WTC11 (cell line): ENCODE data around the gene QSOX2. TPM values are rescaled to one million over a fixed set of nuclear protein-coding genes. Genes with fewer than 3 reads are reported as not detected.

Experiments used
- ATAC-seq: fragments of 200-7000 bp; cut with Tn5 transposase; 2 replicates; pipeline ENCODE4 v1.10.0; 2021; ENCODE audit warnings: mild to moderate bottlenecking, moderate library complexity
- CTCF ChIA-PET: fragments of 300-600 bp; sonication (Branson Sonifier 250); formaldehyde crosslinking; loops from one replicate; lab custom pipeline; 2021; ENCODE audit warnings: antibody characterized with exemption; lab: Charles Lee
- POLR2A ChIA-PET: fragments of 350-600 bp; sonication (Branson Sonifier 250); formaldehyde crosslinking; loops from one replicate; lab custom pipeline; 2021; ENCODE audit warnings: antibody characterized with exemption; lab: Charles Lee
- DNase-seq: peaks from one replicate; pipeline ENCODE4 v3.0.0; 2021; ENCODE audit warnings: low spot score
- H3K27ac Mint-ChIP-seq: 2 replicates; pipeline ENCODE4 v1.8.0; 2021; ENCODE audit warnings: mixed read lengths
- H3K27me3 Mint-ChIP-seq: 2 replicates; pipeline ENCODE4 v1.8.0; 2021; ENCODE audit warnings: low read depth, mild to moderate bottlenecking, moderate library complexity, mixed read lengths
- H3K36me3 Mint-ChIP-seq: 2 replicates; pipeline ENCODE4 v1.8.0; 2021; ENCODE audit warnings: mixed read lengths
- H3K4me1 Mint-ChIP-seq: 2 replicates; pipeline ENCODE4 v1.8.0; 2022; ENCODE audit warnings: mixed read lengths
- H3K4me3 Mint-ChIP-seq: 2 replicates; pipeline ENCODE4 v1.8.0; 2021; ENCODE audit warnings: mild to moderate bottlenecking, moderate library complexity, mixed read lengths
- H3K9me3 Mint-ChIP-seq: 2 replicates; pipeline ENCODE4 v1.8.0; 2021; ENCODE audit warnings: mixed read lengths
- ESRRA ChIP-seq: sonication (generic); formaldehyde crosslinking; IDR thresholded peaks from 2 replicates; pipeline ENCODE4 v1.8.1; 2022; ENCODE audit warnings: mild to moderate bottlenecking, missing genetic modification reagents, borderline replicate concordance
- ETV6 ChIP-seq: sonication (generic); formaldehyde crosslinking; IDR thresholded peaks from 2 replicates; pipeline ENCODE4 v1.8.1; 2022; ENCODE audit warnings: mild to moderate bottlenecking, missing genetic modification reagents
- GTF2I ChIP-seq: fragments of 250-450 bp; sonication (Bioruptor Pico); conservative IDR thresholded peaks from 2 replicates; pipeline ENCODE4 v1.4.0; 2021; ENCODE audit warnings: mild to moderate bottlenecking
- JUN ChIP-seq: sonication (generic); formaldehyde crosslinking; IDR thresholded peaks from 2 replicates; pipeline ENCODE4 v1.8.0; 2023; ENCODE audit warnings: mild to moderate bottlenecking, missing genetic modification reagents
- NFATC4 ChIP-seq: fragments of 250-450 bp; sonication (Bioruptor Pico); IDR thresholded peaks from 2 replicates; pipeline ENCODE4 v1.9.0; 2021; ENCODE audit warnings: mild to moderate bottlenecking
- OVOL2 ChIP-seq: fragments of 250-450 bp; sonication (Bioruptor Pico); IDR thresholded peaks from 2 replicates; pipeline ENCODE4 v1.9.0; 2021; ENCODE audit warnings: mild to moderate bottlenecking, borderline replicate concordance
- PRRX2 ChIP-seq: fragments of 250-450 bp; sonication (Bioruptor Pico); IDR thresholded peaks from 2 replicates; pipeline ENCODE4 v1.8.0; 2021; ENCODE audit warnings: mild to moderate bottlenecking
- SOX15 ChIP-seq: fragments of 250-450 bp; sonication (Bioruptor Pico); IDR thresholded peaks from 2 replicates; pipeline ENCODE4 v1.9.0; 2021; ENCODE audit warnings: mild to moderate bottlenecking
- TP53 ChIP-seq: sonication (generic); formaldehyde crosslinking; IDR thresholded peaks from 2 replicates; pipeline ENCODE4 v1.8.1; 2023; ENCODE audit warnings: mild to moderate bottlenecking, missing genetic modification reagents
- ZNF121 ChIP-seq: sonication (generic); formaldehyde crosslinking; IDR thresholded peaks from 2 replicates; pipeline ENCODE4 v1.8.0; 2023; ENCODE audit warnings: missing genetic modification reagents
- ZNF232 ChIP-seq: sonication (generic); formaldehyde crosslinking; IDR thresholded peaks from 2 replicates; pipeline ENCODE4 v1.8.0; 2022; ENCODE audit warnings: mild to moderate bottlenecking, missing genetic modification reagents
- ZNF396 ChIP-seq: fragments of 250-450 bp; sonication (Bioruptor Pico); IDR thresholded peaks from 2 replicates; pipeline ENCODE4 v1.8.0; 2021; ENCODE audit warnings: mild to moderate bottlenecking, moderate library complexity, borderline replicate concordance
- ZNF416 ChIP-seq: fragments of 250-450 bp; sonication (Bioruptor Pico); IDR thresholded peaks from 2 replicates; pipeline ENCODE4 v1.9.0; 2021; ENCODE audit warnings: mild to moderate bottlenecking, inconsistent platforms
- ZNF423 ChIP-seq: fragments of 250-450 bp; sonication (Bioruptor Pico); IDR thresholded peaks from 2 replicates; pipeline ENCODE4 v2.1.2; 2022; ENCODE audit warnings: mild to moderate bottlenecking, moderate library complexity
- total RNA-seq: library from RNA; stranded (reverse); gene quantifications from 3 replicates; pipeline ENCODE4 v1.2.3, GENCODE V29; 2021
- TF ChIP-seq, protein P1 (sequence below): sonication (generic); formaldehyde crosslinking; IDR thresholded peaks from 2 replicates; pipeline ENCODE4 v1.8.0; 2022; ENCODE audit warnings: missing genetic modification reagents
- TF ChIP-seq, protein P2 (sequence below): fragments of 200-600 bp; IDR thresholded peaks from 2 replicates; pipeline ENCODE4 v1.8.0; 2022; ENCODE audit warnings: antibody characterized with exemption
- TF ChIP-seq, protein P3 (sequence below): fragments of 250-450 bp; sonication (Bioruptor Pico); IDR thresholded peaks from 2 replicates; pipeline ENCODE4 v1.9.0; 2021; ENCODE audit warnings: mild to moderate bottlenecking
- TF ChIP-seq, protein P4 (sequence below): sonication (generic); formaldehyde crosslinking; IDR thresholded peaks from 2 replicates; pipeline ENCODE4 v1.8.1; 2023; ENCODE audit warnings: mild to moderate bottlenecking, missing genetic modification reagents

Gene QSOX2
- total RNA-seq, 1 experiment from 2014 or later = 33.2 TPM

DNA sequence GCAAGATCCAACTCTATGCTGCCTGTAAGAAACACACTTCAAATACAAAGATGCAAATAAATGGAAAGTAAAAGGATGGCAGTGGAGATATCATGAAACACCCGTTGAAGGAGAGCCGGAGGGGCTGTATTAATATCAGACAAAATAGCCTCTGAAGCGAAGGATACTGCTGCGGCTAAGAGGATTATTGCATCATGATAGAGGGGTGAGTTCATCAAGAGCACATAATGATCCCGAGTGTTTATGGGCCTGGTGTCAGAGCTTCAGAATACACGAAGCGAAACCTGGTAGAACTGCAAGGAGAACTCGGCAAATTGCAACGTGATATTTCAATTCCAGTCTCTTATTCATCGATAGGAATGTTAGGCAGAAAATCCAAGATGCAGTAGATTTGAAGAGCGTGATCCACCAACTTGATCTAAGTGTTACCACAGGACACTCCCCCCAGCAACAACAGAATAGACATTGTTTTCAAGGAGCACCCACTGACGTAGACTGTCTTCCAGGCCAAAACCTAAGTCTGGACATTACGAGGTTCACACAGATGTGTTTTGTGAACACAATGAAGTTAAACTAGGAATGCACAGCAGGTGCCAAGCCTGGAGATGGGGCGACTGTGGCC lies 27.7 kb upstream of the QSOX2 start:
- Mint-ChIP-seq H3K36me3 (no peaks in the 10 kb centered on the region), H3K27me3 (no peaks in the 10 kb centered on the region), H3K4me3 (no peak overlapping the region), H3K4me1 (peaks cover 13% of the 10 kb centered on the region), H3K9me3 (no peaks in the 10 kb centered on the region), H3K27ac (no peak overlapping the region; the same call in 1 of the 2 replicates)
- ATAC-seq (no peak), DNase-seq (no peak)
- TF ChIP-seq ZNF396 (CRISPR knock-in tag) = no peak
- no peak for TF ChIP-seq ETV6 (CRISPR knock-in tag)
- TF ChIP-seq, protein P1, sequence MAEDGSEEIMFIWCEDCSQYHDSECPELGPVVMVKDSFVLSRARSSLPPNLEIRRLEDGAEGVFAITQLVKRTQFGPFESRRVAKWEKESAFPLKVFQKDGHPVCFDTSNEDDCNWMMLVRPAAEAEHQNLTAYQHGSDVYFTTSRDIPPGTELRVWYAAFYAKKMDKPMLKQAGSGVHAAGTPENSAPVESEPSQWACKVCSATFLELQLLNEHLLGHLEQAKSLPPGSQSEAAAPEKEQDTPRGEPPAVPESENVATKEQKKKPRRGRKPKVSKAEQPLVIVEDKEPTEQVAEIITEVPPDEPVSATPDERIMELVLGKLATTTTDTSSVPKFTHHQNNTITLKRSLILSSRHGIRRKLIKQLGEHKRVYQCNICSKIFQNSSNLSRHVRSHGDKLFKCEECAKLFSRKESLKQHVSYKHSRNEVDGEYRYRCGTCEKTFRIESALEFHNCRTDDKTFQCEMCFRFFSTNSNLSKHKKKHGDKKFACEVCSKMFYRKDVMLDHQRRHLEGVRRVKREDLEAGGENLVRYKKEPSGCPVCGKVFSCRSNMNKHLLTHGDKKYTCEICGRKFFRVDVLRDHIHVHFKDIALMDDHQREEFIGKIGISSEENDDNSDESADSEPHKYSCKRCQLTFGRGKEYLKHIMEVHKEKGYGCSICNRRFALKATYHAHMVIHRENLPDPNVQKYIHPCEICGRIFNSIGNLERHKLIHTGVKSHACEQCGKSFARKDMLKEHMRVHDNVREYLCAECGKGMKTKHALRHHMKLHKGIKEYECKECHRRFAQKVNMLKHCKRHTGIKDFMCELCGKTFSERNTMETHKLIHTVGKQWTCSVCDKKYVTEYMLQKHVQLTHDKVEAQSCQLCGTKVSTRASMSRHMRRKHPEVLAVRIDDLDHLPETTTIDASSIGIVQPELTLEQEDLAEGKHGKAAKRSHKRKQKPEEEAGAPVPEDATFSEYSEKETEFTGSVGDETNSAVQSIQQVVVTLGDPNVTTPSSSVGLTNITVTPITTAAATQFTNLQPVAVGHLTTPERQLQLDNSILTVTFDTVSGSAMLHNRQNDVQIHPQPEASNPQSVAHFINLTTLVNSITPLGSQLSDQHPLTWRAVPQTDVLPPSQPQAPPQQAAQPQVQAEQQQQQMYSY = no peak
- TF ChIP-seq GTF2I (CRISPR knock-in tag) = no peak
- TF ChIP-seq, protein P2, sequence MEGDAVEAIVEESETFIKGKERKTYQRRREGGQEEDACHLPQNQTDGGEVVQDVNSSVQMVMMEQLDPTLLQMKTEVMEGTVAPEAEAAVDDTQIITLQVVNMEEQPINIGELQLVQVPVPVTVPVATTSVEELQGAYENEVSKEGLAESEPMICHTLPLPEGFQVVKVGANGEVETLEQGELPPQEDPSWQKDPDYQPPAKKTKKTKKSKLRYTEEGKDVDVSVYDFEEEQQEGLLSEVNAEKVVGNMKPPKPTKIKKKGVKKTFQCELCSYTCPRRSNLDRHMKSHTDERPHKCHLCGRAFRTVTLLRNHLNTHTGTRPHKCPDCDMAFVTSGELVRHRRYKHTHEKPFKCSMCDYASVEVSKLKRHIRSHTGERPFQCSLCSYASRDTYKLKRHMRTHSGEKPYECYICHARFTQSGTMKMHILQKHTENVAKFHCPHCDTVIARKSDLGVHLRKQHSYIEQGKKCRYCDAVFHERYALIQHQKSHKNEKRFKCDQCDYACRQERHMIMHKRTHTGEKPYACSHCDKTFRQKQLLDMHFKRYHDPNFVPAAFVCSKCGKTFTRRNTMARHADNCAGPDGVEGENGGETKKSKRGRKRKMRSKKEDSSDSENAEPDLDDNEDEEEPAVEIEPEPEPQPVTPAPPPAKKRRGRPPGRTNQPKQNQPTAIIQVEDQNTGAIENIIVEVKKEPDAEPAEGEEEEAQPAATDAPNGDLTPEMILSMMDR = no peak
- no peak for TF ChIP-seq ZNF232 (CRISPR knock-in tag)
- TF ChIP-seq, protein P3, sequence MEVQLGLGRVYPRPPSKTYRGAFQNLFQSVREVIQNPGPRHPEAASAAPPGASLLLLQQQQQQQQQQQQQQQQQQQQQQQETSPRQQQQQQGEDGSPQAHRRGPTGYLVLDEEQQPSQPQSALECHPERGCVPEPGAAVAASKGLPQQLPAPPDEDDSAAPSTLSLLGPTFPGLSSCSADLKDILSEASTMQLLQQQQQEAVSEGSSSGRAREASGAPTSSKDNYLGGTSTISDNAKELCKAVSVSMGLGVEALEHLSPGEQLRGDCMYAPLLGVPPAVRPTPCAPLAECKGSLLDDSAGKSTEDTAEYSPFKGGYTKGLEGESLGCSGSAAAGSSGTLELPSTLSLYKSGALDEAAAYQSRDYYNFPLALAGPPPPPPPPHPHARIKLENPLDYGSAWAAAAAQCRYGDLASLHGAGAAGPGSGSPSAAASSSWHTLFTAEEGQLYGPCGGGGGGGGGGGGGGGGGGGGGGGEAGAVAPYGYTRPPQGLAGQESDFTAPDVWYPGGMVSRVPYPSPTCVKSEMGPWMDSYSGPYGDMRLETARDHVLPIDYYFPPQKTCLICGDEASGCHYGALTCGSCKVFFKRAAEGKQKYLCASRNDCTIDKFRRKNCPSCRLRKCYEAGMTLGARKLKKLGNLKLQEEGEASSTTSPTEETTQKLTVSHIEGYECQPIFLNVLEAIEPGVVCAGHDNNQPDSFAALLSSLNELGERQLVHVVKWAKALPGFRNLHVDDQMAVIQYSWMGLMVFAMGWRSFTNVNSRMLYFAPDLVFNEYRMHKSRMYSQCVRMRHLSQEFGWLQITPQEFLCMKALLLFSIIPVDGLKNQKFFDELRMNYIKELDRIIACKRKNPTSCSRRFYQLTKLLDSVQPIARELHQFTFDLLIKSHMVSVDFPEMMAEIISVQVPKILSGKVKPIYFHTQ (CRISPR knock-in tag) = no peak
- no peak for TF ChIP-seq NFATC4
- TF ChIP-seq ESRRA (CRISPR knock-in tag) = no peak
- no peak for TF ChIP-seq TP53
- TF ChIP-seq SOX15 = no peak
- TF ChIP-seq, protein P4, sequence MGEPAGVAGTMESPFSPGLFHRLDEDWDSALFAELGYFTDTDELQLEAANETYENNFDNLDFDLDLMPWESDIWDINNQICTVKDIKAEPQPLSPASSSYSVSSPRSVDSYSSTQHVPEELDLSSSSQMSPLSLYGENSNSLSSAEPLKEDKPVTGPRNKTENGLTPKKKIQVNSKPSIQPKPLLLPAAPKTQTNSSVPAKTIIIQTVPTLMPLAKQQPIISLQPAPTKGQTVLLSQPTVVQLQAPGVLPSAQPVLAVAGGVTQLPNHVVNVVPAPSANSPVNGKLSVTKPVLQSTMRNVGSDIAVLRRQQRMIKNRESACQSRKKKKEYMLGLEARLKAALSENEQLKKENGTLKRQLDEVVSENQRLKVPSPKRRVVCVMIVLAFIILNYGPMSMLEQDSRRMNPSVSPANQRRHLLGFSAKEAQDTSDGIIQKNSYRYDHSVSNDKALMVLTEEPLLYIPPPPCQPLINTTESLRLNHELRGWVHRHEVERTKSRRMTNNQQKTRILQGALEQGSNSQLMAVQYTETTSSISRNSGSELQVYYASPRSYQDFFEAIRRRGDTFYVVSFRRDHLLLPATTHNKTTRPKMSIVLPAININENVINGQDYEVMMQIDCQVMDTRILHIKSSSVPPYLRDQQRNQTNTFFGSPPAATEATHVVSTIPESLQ = no peak
- POLR2A ChIA-PET = no interaction called here
- CTCF ChIA-PET = no interaction called here

DNA sequence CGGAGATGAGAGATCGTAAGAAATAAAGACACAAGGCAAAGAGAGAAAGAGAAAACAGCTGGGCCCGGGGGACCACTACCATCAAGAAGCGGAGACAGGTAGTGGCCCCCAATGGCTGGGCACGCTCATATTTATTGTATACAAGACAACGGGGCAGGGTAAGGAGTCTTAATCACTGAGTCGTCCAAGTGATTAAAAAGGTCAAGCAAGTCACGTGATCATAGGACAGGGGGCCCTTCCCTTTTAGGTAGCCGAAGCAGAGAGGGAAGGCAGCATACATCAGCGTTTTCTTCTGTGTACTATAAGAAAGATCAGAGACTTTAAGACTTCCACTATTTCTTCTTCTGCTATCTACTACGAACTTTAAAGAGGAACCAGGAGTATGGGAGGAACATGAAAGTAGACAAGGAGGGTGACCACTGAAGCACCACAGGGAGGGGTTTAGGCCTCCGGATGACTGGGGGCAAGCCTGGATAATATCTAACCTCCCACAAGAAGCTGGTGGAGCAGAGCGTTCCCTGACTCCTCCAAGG lies 24.6 kb upstream of the QSOX2 start:
- H3K9me3 Mint-ChIP-seq = no peaks in the 10 kb centered on the region
- no peaks in the 10 kb centered on the region; the same call in 1 of the 2 replicates for H3K27me3 Mint-ChIP-seq
- DNase-seq = no peak
- H3K27ac Mint-ChIP-seq = no peak overlapping the region
- POLR2A ChIA-PET = no interaction called here
- CTCF ChIA-PET = no interaction called here
- no peak overlapping the region for H3K4me3 Mint-ChIP-seq
- TF ChIP-seq ZNF423 (no peak), ZNF121 (CRISPR knock-in tag) (no peak), ZNF416 (CRISPR knock-in tag) (no peak), GTF2I (CRISPR knock-in tag) (no peak), PRRX2 (CRISPR knock-in tag) (no peak), OVOL2 (no peak), JUN (CRISPR knock-in tag) (no peak)
- H3K4me1 Mint-ChIP-seq = peaks cover 22% of the 10 kb centered on the region
- no peaks in the 10 kb centered on the region for H3K36me3 Mint-ChIP-seq
- ATAC-seq = no peak
